OCI-LY3 (cell line): ENCODE data around the gene HES4.

ENCODE experiments used
- EZH2phosphoT487 ChIP-seq: fragments of 200-600 bp; shearing (Covaris generic); IDR thresholded peaks from 2 replicates; pipeline ENCODE4 v1.6.1; 2018; ENCODE audit warnings: antibody characterized with exemption, mixed run types, low read depth
- TF ChIP-seq, protein P1 (sequence below): fragments of 200-600, 300-600 bp; sonication (generic); IDR thresholded peaks from 2 replicates; pipeline ENCODE4 v1.5.1; 2014; ENCODE audit warnings: antibody characterized with exemption, low read length, low read depth

DNA sequence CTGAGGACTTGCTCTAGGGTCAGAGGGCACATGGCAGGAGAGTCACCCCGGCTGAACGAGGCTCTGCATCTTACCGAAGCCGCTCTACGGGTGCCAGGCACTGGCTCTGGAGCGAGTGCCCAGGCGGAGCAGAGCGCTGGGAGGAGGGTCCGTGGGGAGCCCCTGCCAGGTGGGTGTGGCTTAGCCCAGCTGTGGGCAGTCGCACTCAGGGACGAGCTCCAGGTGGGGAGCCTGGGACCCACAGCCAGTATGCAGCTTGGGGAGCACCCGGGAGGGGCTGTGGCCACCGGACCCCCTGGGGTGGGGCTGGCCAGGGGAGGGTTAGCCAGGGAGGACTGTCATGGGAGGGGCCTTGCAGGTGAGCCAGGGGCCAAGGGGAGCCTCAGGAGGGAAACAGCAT, 23.8 kb upstream of the HES4 start:
- TF ChIP-seq, protein P1, sequence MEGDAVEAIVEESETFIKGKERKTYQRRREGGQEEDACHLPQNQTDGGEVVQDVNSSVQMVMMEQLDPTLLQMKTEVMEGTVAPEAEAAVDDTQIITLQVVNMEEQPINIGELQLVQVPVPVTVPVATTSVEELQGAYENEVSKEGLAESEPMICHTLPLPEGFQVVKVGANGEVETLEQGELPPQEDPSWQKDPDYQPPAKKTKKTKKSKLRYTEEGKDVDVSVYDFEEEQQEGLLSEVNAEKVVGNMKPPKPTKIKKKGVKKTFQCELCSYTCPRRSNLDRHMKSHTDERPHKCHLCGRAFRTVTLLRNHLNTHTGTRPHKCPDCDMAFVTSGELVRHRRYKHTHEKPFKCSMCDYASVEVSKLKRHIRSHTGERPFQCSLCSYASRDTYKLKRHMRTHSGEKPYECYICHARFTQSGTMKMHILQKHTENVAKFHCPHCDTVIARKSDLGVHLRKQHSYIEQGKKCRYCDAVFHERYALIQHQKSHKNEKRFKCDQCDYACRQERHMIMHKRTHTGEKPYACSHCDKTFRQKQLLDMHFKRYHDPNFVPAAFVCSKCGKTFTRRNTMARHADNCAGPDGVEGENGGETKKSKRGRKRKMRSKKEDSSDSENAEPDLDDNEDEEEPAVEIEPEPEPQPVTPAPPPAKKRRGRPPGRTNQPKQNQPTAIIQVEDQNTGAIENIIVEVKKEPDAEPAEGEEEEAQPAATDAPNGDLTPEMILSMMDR: no peak
- no peak for TF ChIP-seq EZH2phosphoT487
